GM12873 (cell line): ENCODE results near the gene PSMB7.
A peak's percentile ranks its signal among the peaks of the same experiment; 100 is the strongest.

Experiments
- CTCF ChIP-seq: IDR thresholded peaks from 2 replicates; pipeline ENCODE4 v1.5.1; 2012; ENCODE audit warnings: low read depth, mild to moderate bottlenecking, moderate library complexity, low read length, control low read depth; ENCODE audit not compliant: insufficient read depth; ENCODE audit errors: missing control alignments

Gene PSMB7

GRCh38 chr9:124364141-124364540 lies 51.1 kb downstream of the PSMB7 start:
- TF ChIP-seq CTCF, result no peak

GRCh38 chr9:124363326-124364096 lies 51.7 kb downstream of the PSMB7 start:
- TF ChIP-seq CTCF, result no peak

- no peak for TF ChIP-seq CTCF
Observed at GRCh38 chr9:124361128-124361527, 54.1 kb downstream of the PSMB7 start.

GRCh38 chr9:124359855-124360678 lies 55.2 kb downstream of the PSMB7 start:
- TF ChIP-seq CTCF, result no peak

GRCh38 chr9:124359426-124359825 lies 55.8 kb downstream of the PSMB7 start:
- TF ChIP-seq CTCF, result no peak

- TF ChIP-seq CTCF, result no peak
Observed at GRCh38 chr9:124358631-124359030, 56.6 kb downstream of the PSMB7 start.

GRCh38 chr9:124357721-124358361 lies 57.4 kb downstream of the PSMB7 start:
- TF ChIP-seq CTCF, result peak; percentile 35
